Skeletal muscle satellite cell (primary cell): ENCODE measurements around the gene AUTS2.
"Not testable (repeated sequence)": the region's sequence is repeated elsewhere in the genome, so short reads cannot be mapped to it uniquely, and the experiment has no call there.

ENCODE experiments used
- H3K27me3 ChIP-seq: 2 replicates; pipeline ENCODE4 v1.7.0; 2013; ENCODE audit warnings: low read length; ENCODE audit not compliant: control insufficient read depth, insufficient read depth
- H3K36me3 ChIP-seq: 2 replicates; pipeline ENCODE4 v1.7.0; 2013; ENCODE audit warnings: mild to moderate bottlenecking, control low read depth, low read length; ENCODE audit not compliant: insufficient read depth
- H3K4me1 ChIP-seq: 2 replicates; pipeline ENCODE4 v1.7.0; 2013; ENCODE audit warnings: low read length; ENCODE audit not compliant: control insufficient read depth, insufficient read depth
- H3K4me2 ChIP-seq: 2 replicates; pipeline ENCODE4 v1.7.0; 2013; ENCODE audit warnings: mild to moderate bottlenecking, low read length
- H3K4me3 ChIP-seq: 2 replicates; pipeline ENCODE4 v1.7.0; 2013; ENCODE audit warnings: low read length
- H3K9ac ChIP-seq: 2 replicates; pipeline ENCODE4 v1.7.0; 2013; ENCODE audit warnings: mild to moderate bottlenecking, low read depth, low read length, moderate library complexity
- H3K9me3 ChIP-seq: replicated peaks from 2 replicates; pipeline ENCODE4 v1.7.0; 2013; ENCODE audit warnings: mild to moderate bottlenecking, control low read depth, low read length

Gene AUTS2

GRCh38 chr7:70589010-70589409, 990.7 kb downstream of the AUTS2 start:
- Histone ChIP-seq H3K36me3 (no peaks in the 10 kb centered on the region), H3K4me2 (no peak overlapping the region), H3K9me3 (no peaks in the 10 kb centered on the region), H3K27me3 (no peaks in the 10 kb centered on the region), H3K4me3 (no peak overlapping the region), H3K4me1 (no peaks in the 10 kb centered on the region), H3K9ac (no peak overlapping the region)

- no peaks in the 10 kb centered on the region for H3K4me1 ChIP-seq
- no peak overlapping the region for H3K4me2 ChIP-seq
- no peaks in the 10 kb centered on the region for H3K9me3 ChIP-seq
- H3K27me3 ChIP-seq: no peaks in the 10 kb centered on the region
- no peaks in the 10 kb centered on the region for H3K36me3 ChIP-seq
- H3K4me3 ChIP-seq: no peak overlapping the region
- no peak overlapping the region for H3K9ac ChIP-seq
Observed at GRCh38 chr7:70589590-70589989, 991.3 kb downstream of the AUTS2 start.

GRCh38 chr7:70590126-70590854, 992.0 kb downstream of the AUTS2 start:
- H3K27me3 ChIP-seq: no peaks in the 10 kb centered on the region
- no peaks in the 10 kb centered on the region for H3K4me1 ChIP-seq
- no peak overlapping the region for H3K4me2 ChIP-seq
- no peaks in the 10 kb centered on the region for H3K9me3 ChIP-seq
- H3K9ac ChIP-seq: no peak overlapping the region
- H3K4me3 ChIP-seq: no peak overlapping the region
- no peaks in the 10 kb centered on the region for H3K36me3 ChIP-seq

- Histone ChIP-seq H3K4me1 (no peaks in the 10 kb centered on the region), H3K36me3 (no peaks in the 10 kb centered on the region), H3K9me3 (no peaks in the 10 kb centered on the region), H3K4me2 (no peak overlapping the region), H3K4me3 (no peak overlapping the region), H3K27me3 (peaks cover 9% of the 10 kb centered on the region), H3K9ac (no peak overlapping the region)
Observed at GRCh38 chr7:70591643-70592042, 993.4 kb downstream of the AUTS2 start.

- H3K36me3 ChIP-seq: no peaks in the 10 kb centered on the region
- H3K9ac ChIP-seq: no peak overlapping the region
- no peaks in the 10 kb centered on the region for H3K4me1 ChIP-seq
- H3K9me3 ChIP-seq: no peaks in the 10 kb centered on the region
- no peak overlapping the region for H3K4me3 ChIP-seq
- H3K4me2 ChIP-seq: no peak overlapping the region
- H3K27me3 ChIP-seq: peaks cover 15% of the 10 kb centered on the region
Observed at GRCh38 chr7:70592171-70592570, 993.9 kb downstream of the AUTS2 start.

- Histone ChIP-seq H3K9ac (no peak overlapping the region), H3K9me3 (no peaks in the 10 kb centered on the region), H3K36me3 (no peaks in the 10 kb centered on the region), H3K4me3 (no peak overlapping the region), H3K27me3 (peaks cover 29% of the 10 kb centered on the region), H3K4me2 (no peak overlapping the region), H3K4me1 (no peaks in the 10 kb centered on the region)
Observed at GRCh38 chr7:70594170-70594569, 995.9 kb downstream of the AUTS2 start.

- not testable (repeated sequence) for H3K4me2 ChIP-seq, H3K4me1 ChIP-seq, H3K4me3 ChIP-seq, H3K9ac ChIP-seq, H3K36me3 ChIP-seq, H3K9me3 ChIP-seq
- peaks cover 34% of the 10 kb centered on the region for H3K27me3 ChIP-seq
Observed at GRCh38 chr7:70594885-70595284, 996.6 kb downstream of the AUTS2 start.

- H3K27me3 ChIP-seq: peaks cover 34% of the 10 kb centered on the region
- H3K4me2 ChIP-seq: peak overlapping the region; percentile 66
- no peak overlapping the region for H3K4me3 ChIP-seq
- no peak overlapping the region for H3K9ac ChIP-seq
- no peaks in the 10 kb centered on the region for H3K9me3 ChIP-seq
- no peaks in the 10 kb centered on the region for H3K36me3 ChIP-seq
- no peaks in the 10 kb centered on the region for H3K4me1 ChIP-seq
Observed at GRCh38 chr7:70595370-70595754, 997.1 kb downstream of the AUTS2 start.

- Histone ChIP-seq H3K27me3 (peaks cover 34% of the 10 kb centered on the region), H3K4me3 (peak overlapping the region; percentile 51), H3K4me1 (no peaks in the 10 kb centered on the region), H3K9me3 (no peaks in the 10 kb centered on the region), H3K9ac (no peak overlapping the region), H3K36me3 (no peaks in the 10 kb centered on the region), H3K4me2 (peak overlapping the region; percentile 66)
Observed at GRCh38 chr7:70595755-70596597, 997.7 kb downstream of the AUTS2 start.

GRCh38 chr7:70596598-70596913, 998.3 kb downstream of the AUTS2 start:
- Histone ChIP-seq H3K27me3 (peaks cover 34% of the 10 kb centered on the region), H3K9me3 (no peaks in the 10 kb centered on the region), H3K4me2 (peak overlapping the region; percentile 66), H3K36me3 (no peaks in the 10 kb centered on the region), H3K4me1 (no peaks in the 10 kb centered on the region), H3K4me3 (no peak overlapping the region), H3K9ac (no peak overlapping the region)

- Histone ChIP-seq H3K4me3 (no peak overlapping the region), H3K9me3 (no peaks in the 10 kb centered on the region), H3K9ac (no peak overlapping the region), H3K27me3 (peaks cover 34% of the 10 kb centered on the region), H3K4me1 (no peaks in the 10 kb centered on the region), H3K36me3 (no peaks in the 10 kb centered on the region), H3K4me2 (no peak overlapping the region)
Observed at GRCh38 chr7:70597066-70597465, 998.8 kb downstream of the AUTS2 start.

GRCh38 chr7:70598976-70599375, 1000.7 kb downstream of the AUTS2 start:
- Histone ChIP-seq H3K9me3 (no peaks in the 10 kb centered on the region), H3K9ac (no peak overlapping the region), H3K27me3 (peaks cover 34% of the 10 kb centered on the region), H3K4me1 (no peaks in the 10 kb centered on the region), H3K36me3 (no peaks in the 10 kb centered on the region), H3K4me3 (no peak overlapping the region), H3K4me2 (no peak overlapping the region)
